IPS DF 4.7 (cell line): ENCODE data around the gene COL16A1.

Source experiments
- DNase-seq: peaks from one replicate; pipeline ENCODE4 v3.0.0-alpha.2; 2013; ENCODE audit warnings: low spot score; ENCODE audit errors: extremely low read depth

Gene COL16A1

GRCh38 chr1:31605908-31606427, 97.8 kb downstream of the COL16A1 start:
- DNase-seq = no peak
